ENCODE results near the gene PPARGC1A.
A peak's percentile ranks its signal among the peaks of the same experiment; 100 is the strongest.

Gene PPARGC1A

GRCh38 chr4:23878246-23878891 lies 11.5 kb downstream of the PPARGC1A start:
- DNase-seq: no peak

GRCh38 chr4:23877758-23878229 lies 12.1 kb downstream of the PPARGC1A start:
- no peak for DNase-seq

- no peak for DNase-seq
Measured at GRCh38 chr4:23876418-23877089, 13.3 kb downstream of the PPARGC1A start.

DNA sequence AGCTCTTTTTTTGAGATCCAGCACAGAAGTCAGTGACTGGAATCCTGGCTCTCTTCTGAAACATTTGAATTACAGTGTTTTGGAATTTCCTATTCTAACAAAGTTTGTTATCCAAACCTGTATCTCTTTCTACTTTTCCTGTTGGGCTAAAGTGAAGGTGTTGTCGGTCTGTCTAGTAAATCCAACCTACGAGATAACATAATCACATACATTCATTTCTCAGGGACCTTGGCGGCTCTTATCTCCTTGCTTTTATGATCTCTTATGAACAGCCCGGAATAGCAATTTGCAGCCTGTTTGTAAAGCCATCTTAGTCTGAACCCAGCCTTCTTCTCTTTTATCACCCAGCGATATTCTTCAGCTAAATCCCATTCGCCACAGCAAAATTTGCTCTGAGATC lies 14.5 kb downstream of the PPARGC1A start:
- no peak for DNase-seq

DNA sequence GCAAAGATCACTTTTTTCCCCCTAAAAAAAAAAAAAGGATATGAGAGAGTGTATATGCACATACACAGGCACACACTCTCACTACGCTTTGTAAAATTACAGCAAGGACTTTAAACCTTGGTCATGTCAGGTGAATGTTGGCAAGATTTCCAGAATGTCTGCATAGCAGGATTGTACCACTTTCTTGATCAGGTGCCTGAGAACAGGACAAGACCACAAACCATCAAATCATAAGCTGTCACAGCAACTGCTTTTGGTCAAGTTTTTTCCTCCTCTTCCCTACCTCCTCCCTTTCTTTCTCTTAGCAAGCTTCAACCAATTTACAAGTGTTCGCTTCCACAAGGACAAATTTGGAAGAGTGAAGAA lies 15.3 kb downstream of the PPARGC1A start:
- DNase-seq: no peak

GRCh38 chr4:23873717-23874535 lies 15.9 kb downstream of the PPARGC1A start:
- no peak for DNase-seq

DNA sequence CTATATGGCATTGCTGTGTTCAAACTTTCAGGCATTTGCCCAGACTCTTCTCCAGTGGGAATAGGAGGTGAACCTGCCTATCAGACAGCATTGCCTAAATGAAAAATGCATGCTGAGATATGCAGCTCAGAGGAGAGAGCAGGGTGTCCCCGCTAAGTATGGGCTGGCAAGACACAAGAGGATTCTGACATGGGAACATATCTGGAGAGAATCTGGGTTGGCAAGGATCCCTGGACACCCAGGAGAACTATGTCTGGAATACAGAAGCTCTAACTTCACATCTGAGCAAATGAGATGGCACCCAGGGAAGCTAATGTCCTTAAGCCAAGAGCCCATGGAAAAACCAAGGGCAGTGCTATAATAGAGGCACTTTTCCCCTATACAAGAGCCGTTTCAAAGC lies 18.4 kb downstream of the PPARGC1A start:
- DNase-seq: no peak

GRCh38 chr4:23866450-23867075 lies 23.3 kb downstream of the PPARGC1A start:
- DNase-seq: peak; percentile 32

DNA sequence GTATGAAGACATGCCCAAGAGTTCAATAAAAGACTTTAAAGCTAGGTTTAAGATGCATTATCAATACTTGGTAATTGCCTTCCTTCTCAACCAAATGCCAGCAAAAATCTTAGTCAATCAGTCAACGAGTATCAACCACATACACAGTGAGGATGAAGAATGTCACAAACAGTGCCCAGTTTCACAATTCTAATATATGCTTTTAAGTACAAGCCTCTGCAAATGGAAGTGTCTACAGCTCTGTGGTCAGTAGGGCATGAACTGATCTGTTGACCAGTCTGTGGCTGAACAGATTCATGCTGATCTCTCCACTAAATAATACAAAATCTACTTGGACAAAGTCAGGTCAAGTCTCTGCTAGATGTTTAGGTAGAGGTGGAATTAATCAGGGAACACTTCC lies 27.9 kb downstream of the PPARGC1A start:
- DNase-seq: no peak

GRCh38 chr4:23860919-23861318 lies 28.9 kb downstream of the PPARGC1A start:
- no peak for DNase-seq

DNA sequence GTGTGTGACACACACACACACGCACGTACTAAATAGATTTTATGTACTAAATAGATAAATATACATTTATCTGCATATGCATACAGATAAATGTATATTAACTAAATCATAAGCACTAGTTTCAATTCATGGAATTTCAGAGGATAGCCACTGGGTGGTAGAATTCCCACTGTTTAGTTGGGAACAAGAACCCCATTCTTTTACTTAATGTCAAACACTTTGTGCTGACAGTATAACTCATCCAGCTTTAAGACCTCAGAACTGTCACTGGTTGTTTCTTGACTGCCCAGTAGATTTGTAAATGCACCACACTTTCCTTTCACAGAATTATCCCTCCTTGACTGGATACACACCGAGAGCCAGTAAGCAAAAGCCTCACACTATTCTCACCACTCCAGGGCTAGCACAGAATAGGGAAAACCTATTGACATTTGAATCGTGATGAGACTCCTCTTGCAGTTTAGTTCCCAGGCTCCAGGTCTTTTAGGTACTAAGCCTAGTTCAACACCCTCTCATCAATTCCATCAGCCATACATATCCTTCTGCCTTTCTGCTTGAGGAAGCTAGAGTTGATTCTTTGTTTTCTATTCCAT lies 32.4 kb downstream of the PPARGC1A start:
- DNase-seq: no peak

DNA sequence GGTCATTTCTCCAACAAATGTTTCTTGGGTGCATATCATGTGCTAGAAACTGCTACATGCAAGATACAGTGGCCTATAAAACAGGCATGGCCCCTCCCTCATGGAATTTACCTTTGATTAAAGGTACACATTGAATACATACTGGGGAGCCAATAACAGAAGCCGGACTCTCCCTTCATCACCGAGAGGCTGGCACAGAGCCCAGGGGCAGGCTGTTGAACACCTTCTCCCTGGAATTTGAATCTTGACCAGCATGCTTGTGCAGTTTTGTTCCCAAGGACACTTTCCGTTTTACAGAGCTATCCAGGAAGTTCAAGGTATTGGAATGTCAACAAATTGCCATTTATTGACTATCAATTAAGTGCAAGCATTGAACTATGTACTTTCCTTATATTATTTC lies 33.2 kb downstream of the PPARGC1A start:
- DNase-seq: no peak

DNA sequence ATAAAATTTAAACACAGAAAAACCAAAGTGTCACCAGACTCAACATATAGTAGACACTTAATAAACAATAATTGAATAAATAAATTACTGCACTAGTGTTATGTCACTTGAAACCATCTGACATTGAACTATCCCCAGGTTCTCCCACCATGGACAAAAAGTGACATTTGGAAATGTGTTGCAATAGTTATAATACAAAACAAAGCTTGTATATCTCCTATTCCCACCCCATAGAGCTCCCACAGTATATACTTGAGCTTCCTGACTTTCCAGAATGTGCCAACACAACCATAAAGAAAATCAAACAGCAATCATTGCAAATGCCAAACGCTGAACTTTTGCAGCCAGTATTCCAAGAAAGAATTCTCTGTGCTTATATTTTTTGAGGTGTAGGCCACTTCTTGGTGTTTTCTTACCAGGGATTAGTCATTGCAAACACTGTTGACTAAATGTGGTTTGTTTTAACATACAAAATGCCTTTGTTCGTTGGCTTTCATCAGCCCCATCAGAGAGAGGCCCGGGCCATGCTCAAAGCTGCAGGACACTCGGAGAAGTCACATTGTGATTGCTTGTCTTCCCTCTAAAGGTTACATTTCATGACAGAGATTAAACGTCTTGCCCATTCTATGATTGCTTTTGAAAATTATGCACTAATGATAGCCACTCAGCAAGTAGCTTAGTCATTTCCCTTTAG lies 33.8 kb downstream of the PPARGC1A start:
- no peak for DNase-seq

GRCh38 chr4:23853986-23854660 lies 35.7 kb downstream of the PPARGC1A start:
- DNase-seq: no peak

DNA sequence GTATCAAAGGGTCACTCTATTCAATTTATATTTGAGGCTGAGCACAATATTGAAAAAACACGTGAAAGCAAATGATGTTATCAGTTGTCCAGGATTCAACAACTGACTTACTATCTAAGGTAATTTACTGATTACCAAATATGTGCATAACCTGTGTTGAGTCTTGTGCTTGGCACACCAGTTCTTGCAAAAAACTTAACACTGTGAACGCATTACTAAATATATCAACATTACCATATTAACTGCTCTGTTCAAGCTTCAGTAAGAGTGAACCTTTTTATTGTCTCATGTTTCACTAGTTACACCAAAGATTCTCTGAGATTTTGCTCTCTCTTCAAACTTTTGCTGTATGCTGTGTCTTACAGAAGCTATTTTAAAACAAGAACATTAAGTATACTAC lies 38.4 kb downstream of the PPARGC1A start:
- no peak for DNase-seq

DNA sequence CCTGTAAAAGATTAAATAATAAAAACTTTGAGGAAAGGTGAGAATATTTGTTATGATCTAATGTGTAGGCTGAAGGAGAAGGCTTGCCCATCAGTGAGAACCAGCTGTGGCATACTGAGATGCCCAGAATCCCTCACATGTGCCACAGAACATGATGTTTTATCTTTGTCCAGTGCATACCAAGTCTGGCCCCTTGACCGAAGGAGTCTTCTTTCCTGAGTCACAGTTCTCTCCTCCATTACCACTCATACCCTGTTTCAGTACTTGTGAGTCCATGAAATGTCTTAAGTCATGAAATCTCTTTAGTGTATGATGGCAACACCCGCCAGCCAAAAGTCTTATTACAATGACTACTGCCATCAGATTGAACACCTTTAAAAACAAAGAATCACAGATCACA lies 42.7 kb downstream of the PPARGC1A start:
- no peak for DNase-seq

DNA sequence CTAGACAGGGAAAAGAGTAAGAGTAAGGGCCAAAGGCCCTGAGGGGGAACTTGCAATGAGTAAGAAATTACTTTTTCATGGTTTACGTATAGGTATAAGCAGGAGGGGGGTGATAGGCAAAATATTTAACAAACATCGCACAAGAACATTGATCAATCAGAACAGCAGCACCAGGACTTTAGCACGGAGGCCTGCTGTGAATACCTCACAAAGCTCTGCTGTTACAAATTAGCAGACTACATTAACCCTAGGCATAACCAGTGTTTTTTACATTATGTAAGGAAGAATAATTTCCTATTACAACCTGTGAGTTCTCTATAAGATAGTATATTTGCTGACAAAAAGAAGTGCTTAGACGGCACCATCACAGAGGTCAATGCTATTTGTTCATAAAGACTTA lies 44.9 kb downstream of the PPARGC1A start:
- DNase-seq: no peak

DNA sequence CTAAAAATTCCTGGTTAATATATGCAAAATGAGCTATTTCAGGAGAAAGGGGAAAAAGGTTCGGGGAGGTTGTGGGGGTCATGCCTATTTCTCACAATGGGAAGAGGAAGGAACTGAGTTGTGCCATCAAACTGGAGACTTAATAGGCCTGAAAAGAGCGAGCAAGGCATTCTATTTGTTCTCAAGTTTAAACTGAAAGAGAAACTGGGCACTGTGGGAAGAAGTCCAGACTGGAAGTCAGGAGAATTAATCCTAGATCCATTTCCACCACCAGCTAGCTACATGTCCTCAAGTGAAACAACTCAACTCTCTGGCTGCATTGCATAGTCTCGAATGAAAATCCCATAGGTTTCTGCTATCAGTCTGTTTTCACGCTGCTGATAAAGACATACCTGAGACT lies 50.6 kb downstream of the PPARGC1A start:
- no peak for DNase-seq

- DNase-seq: no peak
Measured at GRCh38 chr4:23838607-23839006, 51.2 kb downstream of the PPARGC1A start.

GRCh38 chr4:23838131-23838530 lies 51.7 kb downstream of the PPARGC1A start:
- no peak for DNase-seq

GRCh38 chr4:23837371-23837770 lies 52.5 kb downstream of the PPARGC1A start:
- no peak for DNase-seq
